PC-3 (cell line): ENCODE results near the gene SRRM2.

Source experiments
- EZH2 ChIP-seq: fragments of 300-600 bp; sonication (generic); IDR thresholded peaks from one replicate; pipeline ENCODE4 v1.6.1; 2017; ENCODE audit warnings: antibody characterized with exemption, mild to moderate bottlenecking, low read length; ENCODE audit not compliant: unreplicated experiment
- EZH2phosphoT487 ChIP-seq: fragments of 300-600 bp; sonication (generic); IDR thresholded peaks from 2 replicates; pipeline ENCODE4 v1.6.1; 2018; ENCODE audit warnings: mild to moderate bottlenecking, antibody characterized with exemption, low read length, borderline replicate concordance
- TF ChIP-seq, protein P1 (sequence below): fragments of 300-600 bp; sonication (generic); conservative IDR thresholded peaks from 2 replicates; pipeline ENCODE4 v1.5.1; 2017; ENCODE audit warnings: antibody characterized with exemption, low read depth, mild to moderate bottlenecking, low read length

DNA sequence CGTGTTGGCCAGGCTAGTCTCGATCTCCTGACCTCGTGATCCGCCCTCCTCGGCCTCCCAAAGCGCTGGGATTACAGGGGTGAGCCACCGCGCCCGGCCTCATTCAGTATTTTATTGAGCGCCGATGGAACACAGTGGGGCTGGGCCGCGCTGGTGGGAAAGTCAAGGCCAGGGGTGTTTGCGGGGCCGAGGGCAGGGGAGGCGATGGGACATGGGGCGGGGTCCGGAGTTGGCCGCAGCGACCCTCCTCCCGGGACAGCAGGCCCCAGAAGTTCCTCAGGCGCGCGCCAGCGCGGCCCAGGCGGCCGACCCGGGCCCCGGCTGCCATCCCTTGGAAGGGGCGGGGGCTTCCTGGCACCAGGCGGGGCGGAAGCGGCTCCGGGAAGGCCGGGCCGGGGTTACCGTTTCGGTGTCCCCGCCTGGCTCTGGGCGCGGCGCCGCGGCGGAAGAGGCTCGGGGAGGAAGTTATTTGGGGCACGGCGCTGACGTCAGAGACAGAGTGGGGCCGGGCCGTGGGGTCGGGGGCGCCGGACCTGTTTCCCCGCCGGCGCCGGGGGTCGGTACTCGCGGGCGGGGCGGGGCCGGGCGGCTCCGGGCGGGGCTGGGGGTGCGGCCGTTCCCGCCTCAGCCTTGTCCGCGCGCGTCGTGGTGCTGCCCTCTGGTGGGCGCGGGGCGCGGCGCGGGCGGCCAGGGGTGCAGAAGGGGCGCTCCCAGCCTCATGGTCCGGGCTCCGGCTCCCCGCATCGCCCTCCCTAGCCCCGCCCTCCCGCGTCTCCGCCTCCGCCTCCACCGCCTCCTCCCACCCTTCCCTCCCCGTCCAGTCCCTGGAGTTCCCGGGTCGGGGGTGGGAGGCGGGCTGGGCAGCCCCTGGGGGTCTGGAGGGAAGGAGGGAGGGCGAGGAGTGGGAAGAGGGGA lies 31.5 kb upstream of the SRRM2 start:
- TF ChIP-seq, protein P1, sequence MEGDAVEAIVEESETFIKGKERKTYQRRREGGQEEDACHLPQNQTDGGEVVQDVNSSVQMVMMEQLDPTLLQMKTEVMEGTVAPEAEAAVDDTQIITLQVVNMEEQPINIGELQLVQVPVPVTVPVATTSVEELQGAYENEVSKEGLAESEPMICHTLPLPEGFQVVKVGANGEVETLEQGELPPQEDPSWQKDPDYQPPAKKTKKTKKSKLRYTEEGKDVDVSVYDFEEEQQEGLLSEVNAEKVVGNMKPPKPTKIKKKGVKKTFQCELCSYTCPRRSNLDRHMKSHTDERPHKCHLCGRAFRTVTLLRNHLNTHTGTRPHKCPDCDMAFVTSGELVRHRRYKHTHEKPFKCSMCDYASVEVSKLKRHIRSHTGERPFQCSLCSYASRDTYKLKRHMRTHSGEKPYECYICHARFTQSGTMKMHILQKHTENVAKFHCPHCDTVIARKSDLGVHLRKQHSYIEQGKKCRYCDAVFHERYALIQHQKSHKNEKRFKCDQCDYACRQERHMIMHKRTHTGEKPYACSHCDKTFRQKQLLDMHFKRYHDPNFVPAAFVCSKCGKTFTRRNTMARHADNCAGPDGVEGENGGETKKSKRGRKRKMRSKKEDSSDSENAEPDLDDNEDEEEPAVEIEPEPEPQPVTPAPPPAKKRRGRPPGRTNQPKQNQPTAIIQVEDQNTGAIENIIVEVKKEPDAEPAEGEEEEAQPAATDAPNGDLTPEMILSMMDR: 0 out of 2 replicates have a peak, but pooled peaks have one; percentile 17
- TF ChIP-seq EZH2phosphoT487 (no peak), EZH2 (no peak)
